Measurements from ENCODE around the gene CERK. TPM values are rescaled to one million over a fixed set of nuclear protein-coding genes. Genes with fewer than 3 reads are reported as not detected.

CERK gene
- total and polyA plus RNA-seq, 7 donors, result 23.9 to 45.5 (median 28.2) TPM

DNA sequence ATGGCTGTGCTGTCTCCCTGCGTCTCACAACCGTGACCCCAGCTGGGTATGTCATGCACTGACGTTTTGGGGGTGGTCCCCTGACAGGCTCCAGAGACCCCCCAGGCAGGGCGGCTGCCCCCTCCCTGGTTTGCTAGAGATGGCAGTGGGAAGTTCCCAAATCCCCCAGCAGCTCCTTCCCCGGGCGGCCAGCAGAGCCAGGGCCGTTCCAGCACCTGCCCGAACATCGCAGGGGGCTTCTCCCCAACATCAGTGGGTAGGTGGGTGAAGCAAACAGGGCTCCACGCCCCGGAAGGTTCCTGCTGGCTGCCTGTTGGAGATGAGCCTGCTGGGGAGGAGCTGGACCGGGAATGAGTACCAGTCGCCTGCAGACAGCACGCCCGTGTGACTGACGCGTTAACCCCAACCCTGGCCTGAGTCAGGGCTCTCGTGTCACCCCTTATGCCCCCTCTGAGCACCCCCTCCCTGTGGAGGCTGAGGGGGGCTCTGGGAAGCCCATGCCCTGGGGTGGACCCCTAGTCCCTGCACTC, 72.2 kb downstream of the CERK start:
- WGBS, 2 donors, result 95 to 97% methylated on average over 18 of the region's 18 CpGs
- TF ChIP-seq POLR2A (IDR thresholded peaks at IDR 0.05) (no peak), EP300 (IDR thresholded peaks at IDR 0.05) (no peak)
- no peaks in the 10 kb centered on the region for H3K4me1 ChIP-seq
- peaks cover 0 to 83% (median 17%) of the 10 kb centered on the region in 4 donors for H3K36me3 ChIP-seq
- DNase-seq, result no peak
- intact Hi-C loops (cut with DNase I), result no loop called here
- no peaks in the 10 kb centered on the region for H3K27me3 ChIP-seq
- no peaks in the 10 kb centered on the region for H3K9me3 ChIP-seq
- H3K4me3 ChIP-seq, result no peak overlapping the region
- no peak overlapping the region for H3K27ac ChIP-seq

- intact Hi-C loops (cut with DNase I), result no loop called here
- WGBS, 2 donors, result 95 to 97% methylated on average over 21 of the region's 21 CpGs
- Histone ChIP-seq H3K4me1 (no peaks in the 10 kb centered on the region), H3K36me3 (peaks cover 0 to 78% (median 17%) of the 10 kb centered on the region in 4 donors), H3K9me3 (no peaks in the 10 kb centered on the region), H3K27me3 (no peaks in the 10 kb centered on the region), H3K27ac (no peak overlapping the region), H3K4me3 (no peak overlapping the region)
- TF ChIP-seq POLR2AphosphoS5 (IDR thresholded peaks at IDR 0.05) (no peak), CTCF (IDR thresholded peaks at IDR 0.05) (no peak), POLR2A (IDR thresholded peaks at IDR 0.05) (no peak)
- DNase-seq, result no peak
Measured at GRCh38 chr22:46665151-46665695, 72.8 kb downstream of the CERK start.

DNA sequence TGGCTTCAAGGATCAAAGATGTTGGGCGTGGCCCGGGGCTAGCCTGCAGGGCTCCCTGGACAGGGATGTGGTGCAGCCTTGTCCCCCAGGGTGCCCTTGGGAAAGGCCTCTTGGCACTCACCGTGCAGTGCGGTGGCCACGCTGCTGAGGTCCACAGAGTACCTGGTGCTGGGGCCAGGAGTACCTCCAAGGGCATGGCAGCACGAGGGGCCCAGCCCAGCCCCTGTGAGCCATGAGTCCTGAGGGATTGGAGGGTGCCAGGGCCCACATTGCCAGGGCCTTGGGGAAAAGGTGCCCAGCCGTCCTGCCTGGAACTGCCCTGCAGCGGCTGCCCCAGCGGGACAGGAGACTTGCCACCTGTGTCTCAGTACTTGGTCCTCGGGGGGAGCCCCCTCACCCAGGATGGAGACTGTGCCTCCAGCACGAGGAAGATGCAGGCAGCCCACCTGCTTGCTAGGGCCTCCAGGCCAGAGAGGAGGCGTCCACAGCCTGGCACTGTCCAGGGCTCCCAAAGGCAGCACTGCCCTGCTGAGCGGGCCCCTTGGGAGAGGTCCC, 73.7 kb downstream of the CERK start:
- WGBS, 2 donors, result 95 to 96% methylated on average over 13 of the region's 13 CpGs
- H3K4me1 ChIP-seq, result no peaks in the 10 kb centered on the region
- H3K4me3 ChIP-seq, result no peak overlapping the region
- no peak for TF ChIP-seq POLR2AphosphoS5 (IDR thresholded peaks at IDR 0.05)
- TF ChIP-seq CTCF (IDR thresholded peaks at IDR 0.05), result no peak
- no peak for TF ChIP-seq POLR2A (IDR thresholded peaks at IDR 0.05)
- TF ChIP-seq EP300 (IDR thresholded peaks at IDR 0.05), result no peak
- H3K27me3 ChIP-seq, result no peaks in the 10 kb centered on the region
- DNase-seq, result no peak
- H3K36me3 ChIP-seq, result peaks cover 0 to 73% (median 17%) of the 10 kb centered on the region in 4 donors
- intact Hi-C loops (cut with DNase I), result no loop called here
- no peaks in the 10 kb centered on the region for H3K9me3 ChIP-seq
- no peak overlapping the region for H3K27ac ChIP-seq

DNA sequence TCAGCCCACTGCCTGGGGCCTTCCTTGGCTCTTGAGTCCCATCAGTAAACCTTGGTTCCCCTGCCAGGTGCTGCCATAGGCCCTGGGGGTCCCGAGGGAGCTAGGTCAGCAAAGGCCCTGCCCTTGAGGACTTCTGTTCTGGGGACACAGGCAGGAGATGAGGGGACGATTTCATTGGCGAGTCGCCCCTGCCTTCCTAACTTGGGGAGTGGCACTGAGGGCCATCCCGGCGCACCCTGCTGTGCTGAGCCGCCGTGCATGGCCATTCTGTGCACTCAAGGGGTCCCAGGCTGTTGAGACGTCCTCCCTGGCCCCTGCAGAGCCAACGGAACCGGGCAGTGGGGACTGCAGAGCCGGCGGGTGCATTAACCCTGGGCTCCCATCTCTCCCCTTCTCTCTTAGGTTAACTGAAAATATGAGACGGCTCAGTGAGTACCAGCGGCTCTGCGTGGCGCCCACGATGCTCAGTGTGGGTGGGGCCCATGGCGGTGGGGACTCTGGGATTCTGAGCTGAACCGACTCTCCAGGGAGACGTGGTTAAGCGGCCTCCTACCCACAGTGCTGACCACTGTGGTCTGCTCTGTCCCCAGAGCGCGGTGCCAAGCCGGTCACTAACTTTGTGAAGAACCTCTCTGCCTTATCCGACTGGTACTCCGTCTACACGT, 74.5 kb downstream of the CERK start:
- TF ChIP-seq POLR2A (IDR thresholded peaks at IDR 0.05) (no peak), CTCF (IDR thresholded peaks at IDR 0.05) (no peak), EP300 (IDR thresholded peaks at IDR 0.05) (no peak), POLR2AphosphoS5 (IDR thresholded peaks at IDR 0.05) (no peak)
- peaks cover 0 to 66% (median 14%) of the 10 kb centered on the region in 4 donors for H3K36me3 ChIP-seq
- intact Hi-C loops (cut with DNase I), result no loop called here
- no peak overlapping the region for H3K27ac ChIP-seq
- WGBS, 2 donors, result 92 to 94% methylated on average over 28 of the region's 28 CpGs
- H3K9me3 ChIP-seq, result no peaks in the 10 kb centered on the region
- H3K4me3 ChIP-seq, result no peak overlapping the region
- H3K4me1 ChIP-seq, result no peaks in the 10 kb centered on the region
- no peaks in the 10 kb centered on the region for H3K27me3 ChIP-seq
- no peak for DNase-seq

GRCh38 chr22:46663001-46663400, 75.1 kb downstream of the CERK start:
- WGBS, 2 donors, result 92 to 97% methylated on average over 26 of the region's 26 CpGs
- Histone ChIP-seq H3K36me3 (peaks cover 0 to 61% (median 12%) of the 10 kb centered on the region in 4 donors), H3K9me3 (no peaks in the 10 kb centered on the region), H3K27ac (no peak overlapping the region), H3K4me1 (no peaks in the 10 kb centered on the region), H3K27me3 (no peaks in the 10 kb centered on the region), H3K4me3 (no peak overlapping the region)
- DNase-seq, result no peak
- TF ChIP-seq CTCF (IDR thresholded peaks at IDR 0.05), result no peak
- no peak for TF ChIP-seq EP300 (IDR thresholded peaks at IDR 0.05)
- TF ChIP-seq POLR2A (IDR thresholded peaks at IDR 0.05), result no peak
- no peak for TF ChIP-seq POLR2AphosphoS5 (IDR thresholded peaks at IDR 0.05)
- intact Hi-C loops (cut with DNase I), result no loop called here
